Keratinocyte (primary cell): ENCODE data around the gene NYNRIN.

ENCODE experiments used
- CTCF ChIP-seq, 3 experiments: IDR thresholded peaks in 1 of 3; conservative IDR thresholded peaks in 1 of 3; optimal IDR thresholded peaks in 1 of 3; 2 replicates in 2 of 3; 3 replicates in 1 of 3; pipeline versions ENCODE3 to v1.5.1; 2011; ENCODE audit warnings: low read length in 3 of 3, mild to moderate bottlenecking in 3 of 3, moderate library complexity in 2 of 3, control low read depth in 1 of 3, inconsistent platforms in 1 of 3; ENCODE audit not compliant: insufficient read depth in 2 of 3; ENCODE audit errors: extremely low read depth in 1 of 3
- EZH2 ChIP-seq: IDR thresholded peaks from one replicate; pipeline ENCODE4 v1.6.1; 2012; ENCODE audit warnings: inconsistent platforms, mild to moderate bottlenecking, low read length, moderate library complexity

GRCh38 chr14:24389226-24389848, 9.5 kb upstream of the NYNRIN start:
- no peak for TF ChIP-seq CTCF (optimal IDR thresholded peaks at IDR 0.05 in 1 of 3, IDR thresholded peaks at IDR 0.05 in 1 of 3, conservative IDR thresholded peaks at IDR 0.05 in 1 of 3; ENCODE audit: extremely low read depth in 1 of 3, insufficient read depth in 2 of 3, low read length in 3 of 3)
- TF ChIP-seq EZH2, result no peak
